ENCODE data around the gene UBE2H. TPM values are rescaled to one million over a fixed set of nuclear protein-coding genes. Genes with fewer than 3 reads are reported as not detected.
"Not testable (repeated sequence)": the region's sequence is repeated elsewhere in the genome, so short reads cannot be mapped to it uniquely, and the experiment has no call there.

UBE2H gene
- total RNA-seq: 10 to 100 TPM; 53.2 to 60.9 TPM

- Mint-ChIP-seq H3K27me3 (ENCODE audit: low read depth) (no peaks in the 10 kb centered on the region), H3K4me1 (ENCODE audit: low read depth) (peaks cover 14% of the 10 kb centered on the region), H3K9me3 (no peaks in the 10 kb centered on the region), H3K27ac (peak within 1 kb of the TSS; percentile 99), H3K4me3 (peak within 1 kb of the TSS; percentile 87 to 99), H3K36me3 (ENCODE audit: insufficient read depth in 2 of 2) (peaks cover 2 to 5% of the 10 kb centered on the region in 2 donors)
- DNase-seq: peak; percentile 86 to 93
- ATAC-seq (replicated peaks in 1 of 2): peak; percentile 79 to 82
Observed at GRCh38 chr7:129952653-129953560, at the start of gene UBE2H. UBE2H (minus strand) TSS chr7:129952960; CDS start chr7:129952555, 405 bp downstream.

GRCh38 chr7:129998446-129998845 lies 45.7 kb upstream of the UBE2H start:
- H3K4me1 Mint-ChIP-seq (ENCODE audit: low read depth): no peaks in the 10 kb centered on the region
- H3K36me3 Mint-ChIP-seq (ENCODE audit: insufficient read depth in 2 of 2): no peaks in the 10 kb centered on the region
- no peak for DNase-seq
- H3K9me3 Mint-ChIP-seq: no peaks in the 10 kb centered on the region
- no peak overlapping the region for H3K27ac Mint-ChIP-seq
- H3K27me3 Mint-ChIP-seq (ENCODE audit: low read depth): no peaks in the 10 kb centered on the region
- no peak for ATAC-seq (replicated peaks in 1 of 2)
- H3K4me3 Mint-ChIP-seq: no peak overlapping the region

GRCh38 chr7:129997285-129997684 lies 44.5 kb upstream of the UBE2H start:
- H3K27ac Mint-ChIP-seq: no peak overlapping the region
- H3K4me1 Mint-ChIP-seq (ENCODE audit: low read depth): no peaks in the 10 kb centered on the region
- H3K9me3 Mint-ChIP-seq: no peaks in the 10 kb centered on the region
- no peak overlapping the region for H3K4me3 Mint-ChIP-seq
- H3K36me3 Mint-ChIP-seq (ENCODE audit: insufficient read depth in 2 of 2): no peaks in the 10 kb centered on the region
- ATAC-seq (replicated peaks in 1 of 2): no peak
- DNase-seq: no peak
- H3K27me3 Mint-ChIP-seq (ENCODE audit: low read depth): no peaks in the 10 kb centered on the region

GRCh38 chr7:129993275-129993674 lies 40.5 kb upstream of the UBE2H start:
- no peaks in the 10 kb centered on the region for H3K36me3 Mint-ChIP-seq (ENCODE audit: insufficient read depth in 2 of 2)
- no peak overlapping the region for H3K27ac Mint-ChIP-seq
- no peaks in the 10 kb centered on the region for H3K27me3 Mint-ChIP-seq (ENCODE audit: low read depth)
- no peak overlapping the region for H3K4me3 Mint-ChIP-seq
- no peaks in the 10 kb centered on the region for H3K9me3 Mint-ChIP-seq
- DNase-seq (no peak), ATAC-seq (replicated peaks in 1 of 2) (no peak)
- peaks cover 10% of the 10 kb centered on the region for H3K4me1 Mint-ChIP-seq (ENCODE audit: low read depth)

GRCh38 chr7:129990403-129991192 lies 37.8 kb upstream of the UBE2H start:
- ATAC-seq (replicated peaks in 1 of 2) (no peak), DNase-seq (no peak)
- Mint-ChIP-seq H3K9me3 (no peaks in the 10 kb centered on the region), H3K4me3 (no peak overlapping the region), H3K27me3 (ENCODE audit: low read depth) (no peaks in the 10 kb centered on the region), H3K27ac (no peak overlapping the region), H3K4me1 (ENCODE audit: low read depth) (peaks cover 10% of the 10 kb centered on the region), H3K36me3 (ENCODE audit: insufficient read depth in 2 of 2) (no peaks in the 10 kb centered on the region)

GRCh38 chr7:129989466-129989865 lies 36.7 kb upstream of the UBE2H start:
- no peaks in the 10 kb centered on the region for H3K36me3 Mint-ChIP-seq (ENCODE audit: insufficient read depth in 2 of 2)

GRCh38 chr7:129986600-129986999 lies 33.8 kb upstream of the UBE2H start:
- H3K4me3 Mint-ChIP-seq: no peak overlapping the region
- no peak overlapping the region for H3K27ac Mint-ChIP-seq
- H3K27me3 Mint-ChIP-seq (ENCODE audit: low read depth): peaks cover 7% of the 10 kb centered on the region
- no peaks in the 10 kb centered on the region for H3K36me3 Mint-ChIP-seq (ENCODE audit: insufficient read depth in 2 of 2)
- ATAC-seq (replicated peaks in 1 of 2) (no peak), DNase-seq (no peak)
- H3K9me3 Mint-ChIP-seq: no peaks in the 10 kb centered on the region
- H3K4me1 Mint-ChIP-seq (ENCODE audit: low read depth): peaks cover 15% of the 10 kb centered on the region

More at GRCh38 chr7:129989466-129989865, 36.7 kb upstream of the UBE2H start:
- ATAC-seq (replicated peaks in 1 of 2) (peak; percentile 97), DNase-seq (peak; percentile 67 to 69)
- Mint-ChIP-seq H3K27ac (no peak overlapping the region), H3K9me3 (no peaks in the 10 kb centered on the region), H3K27me3 (ENCODE audit: low read depth) (no peaks in the 10 kb centered on the region), H3K4me3 (no peak overlapping the region), H3K4me1 (ENCODE audit: low read depth) (peaks cover 10% of the 10 kb centered on the region)

GRCh38 chr7:129980667-129981066 lies 27.9 kb upstream of the UBE2H start:
- Mint-ChIP-seq H3K27ac (no peak overlapping the region), H3K27me3 (ENCODE audit: low read depth) (peaks cover 7% of the 10 kb centered on the region), H3K4me1 (ENCODE audit: low read depth) (peaks cover 5% of the 10 kb centered on the region), H3K36me3 (ENCODE audit: insufficient read depth in 2 of 2) (no peaks in the 10 kb centered on the region), H3K4me3 (no peak overlapping the region), H3K9me3 (no peaks in the 10 kb centered on the region)
- ATAC-seq (replicated peaks in 1 of 2): no peak
- no peak for DNase-seq

- no peaks in the 10 kb centered on the region for H3K27me3 Mint-ChIP-seq (ENCODE audit: low read depth)
- no peak for ATAC-seq (replicated peaks in 1 of 2)
- no peaks in the 10 kb centered on the region for H3K4me1 Mint-ChIP-seq (ENCODE audit: low read depth)
- H3K9me3 Mint-ChIP-seq: no peaks in the 10 kb centered on the region
- no peak overlapping the region for H3K27ac Mint-ChIP-seq
- H3K36me3 Mint-ChIP-seq (ENCODE audit: insufficient read depth in 2 of 2): no peaks in the 10 kb centered on the region
- H3K4me3 Mint-ChIP-seq: no peak overlapping the region
- no peak for DNase-seq
Observed at GRCh38 chr7:129975309-129975708, 22.5 kb upstream of the UBE2H start.

GRCh38 chr7:129970816-129971215 lies 18.1 kb upstream of the UBE2H start:
- no peaks in the 10 kb centered on the region for H3K27me3 Mint-ChIP-seq (ENCODE audit: low read depth)
- no peaks in the 10 kb centered on the region for H3K4me1 Mint-ChIP-seq (ENCODE audit: low read depth)
- H3K4me3 Mint-ChIP-seq: no peak overlapping the region
- no peak overlapping the region for H3K27ac Mint-ChIP-seq
- ATAC-seq (replicated peaks in 1 of 2): no peak
- H3K36me3 Mint-ChIP-seq (ENCODE audit: insufficient read depth in 2 of 2): no peaks in the 10 kb centered on the region
- H3K9me3 Mint-ChIP-seq: no peaks in the 10 kb centered on the region
- DNase-seq: no peak

- Mint-ChIP-seq H3K9me3 (no peaks in the 10 kb centered on the region), H3K27me3 (ENCODE audit: low read depth) (no peaks in the 10 kb centered on the region), H3K27ac (no peak overlapping the region), H3K4me3 (no peak overlapping the region), H3K36me3 (ENCODE audit: insufficient read depth in 2 of 2) (no peaks in the 10 kb centered on the region), H3K4me1 (ENCODE audit: low read depth) (no peaks in the 10 kb centered on the region)
- DNase-seq (no peak), ATAC-seq (replicated peaks in 1 of 2) (no peak)
Observed at GRCh38 chr7:129969881-129970446, 17.2 kb upstream of the UBE2H start.

- no peak overlapping the region for H3K4me3 Mint-ChIP-seq
- no peaks in the 10 kb centered on the region for H3K4me1 Mint-ChIP-seq (ENCODE audit: low read depth)
- no peaks in the 10 kb centered on the region for H3K27me3 Mint-ChIP-seq (ENCODE audit: low read depth)
- ATAC-seq (replicated peaks in 1 of 2) (no peak), DNase-seq (no peak)
- no peaks in the 10 kb centered on the region for H3K36me3 Mint-ChIP-seq (ENCODE audit: insufficient read depth in 2 of 2)
- no peak overlapping the region for H3K27ac Mint-ChIP-seq
- no peaks in the 10 kb centered on the region for H3K9me3 Mint-ChIP-seq
Observed at GRCh38 chr7:129968592-129969383, 16.0 kb upstream of the UBE2H start.

GRCh38 chr7:129960204-129960475 lies 7.4 kb upstream of the UBE2H start:
- not testable (repeated sequence) for DNase-seq; H3K4me1 Mint-ChIP-seq (ENCODE audit: low read depth); H3K27me3 Mint-ChIP-seq (ENCODE audit: low read depth); ATAC-seq (replicated peaks in 1 of 2); H3K4me3 Mint-ChIP-seq; H3K27ac Mint-ChIP-seq; H3K9me3 Mint-ChIP-seq; H3K36me3 Mint-ChIP-seq (ENCODE audit: insufficient read depth in 2 of 2)

Measured in activated T-cell treated with anti-CD3 and anti-CD28 coated beads, Interleukin-2, amount 50 U/mL, for 72 hours (primary cell).